HEK293T (cell line): ENCODE data around the gene ATP7A.

ENCODE experiments used
- ARNT ChIP-seq: fragments of 450-650 bp; IDR thresholded peaks from 2 replicates; pipeline ENCODE4 v1.6.1; 2017; ENCODE audit warnings: mild to moderate bottlenecking
- FOXK2 ChIP-seq: fragments of 450-650 bp; IDR thresholded peaks from 2 replicates; pipeline ENCODE4 v1.6.1; 2016; ENCODE audit warnings: mild to moderate bottlenecking
- L3MBTL2 ChIP-seq: fragments of 450-650 bp; conservative IDR thresholded peaks from 2 replicates; pipeline ENCODE4 v1.6.1; 2016; ENCODE audit warnings: mild to moderate bottlenecking

- TF ChIP-seq L3MBTL2: no peak
- no peak for TF ChIP-seq ARNT
- TF ChIP-seq FOXK2: no peak
Measured at GRCh38 chrX:77979870-77980269, 69.4 kb downstream of the ATP7A start.
